GM12801 (cell line): ENCODE measurements around the gene CERKL.

Source experiments
- CTCF ChIP-seq: IDR thresholded peaks from one replicate; pipeline ENCODE4 v1.5.1; 2011; ENCODE audit warnings: control low read depth; ENCODE audit not compliant: insufficient read length; ENCODE audit errors: extremely low read depth

Gene CERKL

DNA sequence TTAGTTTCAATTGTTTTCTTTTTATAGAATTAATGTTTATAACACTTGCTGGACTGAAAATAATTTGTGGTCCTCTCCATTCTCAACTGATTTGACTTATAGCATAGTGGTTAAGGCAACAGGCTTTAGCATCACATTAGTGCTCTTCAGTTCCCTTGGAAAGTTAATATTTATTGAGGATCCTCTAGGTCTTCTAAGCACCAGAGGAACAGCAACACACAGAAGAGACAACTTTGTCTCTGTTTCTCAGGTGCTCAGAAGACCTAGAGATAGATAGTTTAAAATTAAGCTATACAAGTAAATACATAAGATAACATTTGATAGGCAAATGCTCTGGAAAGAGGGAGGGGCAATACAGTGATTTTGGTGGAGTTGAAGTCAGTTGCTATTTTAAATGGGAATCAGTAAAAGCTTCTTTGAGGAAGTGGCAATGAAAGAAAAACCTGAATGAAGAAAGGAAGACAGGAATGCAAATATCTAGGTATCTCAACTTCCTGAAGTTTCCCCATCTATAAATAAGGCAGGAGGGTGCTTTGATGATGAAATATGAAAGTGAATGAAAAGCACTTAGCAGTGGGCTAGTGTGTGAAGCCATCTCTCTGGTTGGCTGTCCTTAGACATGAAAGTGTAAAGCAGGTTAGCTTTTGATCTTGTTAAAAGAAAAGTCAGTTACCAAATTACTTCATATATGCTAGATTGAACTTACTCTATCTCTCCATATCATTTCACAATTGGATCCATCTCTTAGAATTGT lies 15.5 kb upstream of the CERKL start:
- no peak for TF ChIP-seq CTCF

GRCh38 chr2:181670632-181671031 lies 13.7 kb upstream of the CERKL start:
- TF ChIP-seq CTCF, result no peak

GRCh38 chr2:181667234-181667633 lies 10.3 kb upstream of the CERKL start:
- no peak for TF ChIP-seq CTCF

DNA sequence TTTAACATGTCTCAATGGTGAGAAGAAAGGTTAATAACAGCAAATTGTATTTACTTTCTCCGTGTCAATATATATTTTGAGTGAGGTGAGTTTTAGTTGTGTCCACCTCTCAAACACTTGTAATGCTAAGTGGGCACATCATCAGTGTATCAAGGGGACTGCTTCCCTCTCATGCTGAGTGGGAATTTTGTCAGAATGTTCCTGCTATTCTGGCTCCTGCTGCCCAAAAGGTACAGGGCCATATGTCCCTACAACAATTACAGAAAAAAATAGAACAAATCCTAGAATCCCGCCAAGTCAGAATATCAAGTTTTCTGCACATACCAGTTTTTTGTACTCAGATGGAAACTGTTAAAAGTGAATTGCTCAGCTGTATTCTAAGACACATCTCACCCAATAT lies 5.4 kb upstream of the CERKL start:
- no peak for TF ChIP-seq CTCF

- no peak for TF ChIP-seq CTCF
Measured at GRCh38 chr2:181660181-181660580, 3.3 kb upstream of the CERKL start.

- TF ChIP-seq CTCF, result no peak
Measured at GRCh38 chr2:181658444-181658843, 1.5 kb upstream of the CERKL start.

- no peak for TF ChIP-seq CTCF
Measured at GRCh38 chr2:181657379-181657778, 474 bp upstream of the CERKL start.

DNA sequence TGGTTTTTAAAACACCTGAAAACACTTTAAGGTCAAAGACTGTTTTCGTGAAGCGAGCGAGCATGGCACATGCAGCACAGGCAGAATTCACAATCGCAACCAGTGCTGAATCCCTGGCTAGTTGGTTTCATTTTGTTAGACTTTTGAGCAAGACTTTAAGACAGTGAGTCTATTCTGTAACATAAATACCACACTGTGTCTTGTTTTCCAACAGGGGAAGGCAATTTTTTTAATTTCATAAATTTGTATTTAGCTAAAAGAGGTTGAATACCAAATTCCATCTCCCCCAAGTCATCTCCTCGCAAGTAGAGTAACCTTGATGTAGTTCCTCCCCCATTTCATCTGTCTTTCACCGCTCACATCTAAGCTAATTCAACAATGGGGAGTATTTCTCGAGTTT lies 1.4 kb downstream of the CERKL start:
- no peak for TF ChIP-seq CTCF
